Left forelimb (tissue), 1 donor: Measurements from ENCODE around the gene HECTD4.
A peak's percentile ranks its signal among the peaks of the same experiment; 100 is the strongest.
"Not testable (repeated sequence)": the region's sequence is repeated elsewhere in the genome, so short reads cannot be mapped to it uniquely, and the experiment has no call there.

Experiments used
- DNase-seq: peaks from one replicate; pipeline ENCODE4 v3.0.0-alpha.2; 2018; ENCODE audit warnings: low spot score

Gene HECTD4, protein sequence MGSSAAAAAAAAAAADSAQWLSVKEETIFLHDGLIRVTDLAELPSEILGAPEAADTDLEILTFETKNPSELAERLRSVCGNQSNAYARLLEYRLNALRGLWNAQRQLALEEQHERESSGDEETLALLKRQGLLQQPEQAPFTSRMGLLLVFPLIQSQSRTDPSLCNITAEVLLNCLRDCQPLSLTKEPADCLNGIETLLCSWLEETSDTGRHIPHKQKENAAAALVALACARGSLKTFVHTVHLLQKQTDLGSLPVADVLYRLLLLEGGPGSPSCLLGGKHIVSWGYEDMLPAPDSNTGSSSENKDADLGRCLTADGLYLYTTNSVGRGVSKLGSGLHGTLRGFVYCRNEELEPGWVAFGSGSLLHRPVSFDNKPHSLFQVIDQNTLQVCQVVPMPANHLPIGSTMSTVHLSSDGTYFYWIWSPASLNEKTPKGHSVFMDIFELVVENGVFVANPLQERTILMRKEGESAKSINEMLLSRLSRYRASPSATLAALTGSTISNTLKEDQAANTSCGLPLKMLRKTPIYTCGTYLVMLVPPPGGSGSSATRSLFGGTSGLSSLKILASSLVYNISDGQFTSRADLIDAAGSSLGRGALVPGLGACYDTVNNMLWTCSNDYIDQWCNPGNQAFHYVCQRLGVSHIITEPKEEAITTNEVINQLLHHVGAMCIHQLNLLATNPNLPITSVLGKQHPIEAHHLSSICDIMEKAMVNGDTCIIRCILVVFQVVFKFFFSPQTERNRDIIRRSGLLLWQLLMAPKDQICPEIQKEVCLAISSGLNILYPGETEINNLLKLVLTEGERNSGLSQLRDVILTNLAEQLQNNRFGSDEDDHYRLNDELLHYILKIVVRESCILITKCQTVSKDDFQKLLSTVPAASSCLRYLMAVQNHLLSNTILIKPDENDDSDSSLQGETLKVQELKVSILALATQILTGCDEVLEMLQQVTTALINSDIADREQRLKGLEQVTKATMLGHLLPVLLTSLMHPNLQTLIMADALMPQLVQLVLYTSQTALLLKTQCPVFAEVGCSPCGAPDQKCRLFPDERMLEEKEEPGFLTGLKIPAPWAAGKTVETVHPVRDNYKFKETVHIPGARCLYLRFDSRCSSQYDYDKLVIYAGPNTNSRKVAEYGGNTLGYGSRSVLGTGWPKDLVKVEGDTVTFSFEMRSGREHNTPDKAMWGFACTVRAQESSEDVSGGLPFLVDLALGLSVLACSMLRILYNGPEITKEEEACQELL (N-terminal part only)

DNA sequence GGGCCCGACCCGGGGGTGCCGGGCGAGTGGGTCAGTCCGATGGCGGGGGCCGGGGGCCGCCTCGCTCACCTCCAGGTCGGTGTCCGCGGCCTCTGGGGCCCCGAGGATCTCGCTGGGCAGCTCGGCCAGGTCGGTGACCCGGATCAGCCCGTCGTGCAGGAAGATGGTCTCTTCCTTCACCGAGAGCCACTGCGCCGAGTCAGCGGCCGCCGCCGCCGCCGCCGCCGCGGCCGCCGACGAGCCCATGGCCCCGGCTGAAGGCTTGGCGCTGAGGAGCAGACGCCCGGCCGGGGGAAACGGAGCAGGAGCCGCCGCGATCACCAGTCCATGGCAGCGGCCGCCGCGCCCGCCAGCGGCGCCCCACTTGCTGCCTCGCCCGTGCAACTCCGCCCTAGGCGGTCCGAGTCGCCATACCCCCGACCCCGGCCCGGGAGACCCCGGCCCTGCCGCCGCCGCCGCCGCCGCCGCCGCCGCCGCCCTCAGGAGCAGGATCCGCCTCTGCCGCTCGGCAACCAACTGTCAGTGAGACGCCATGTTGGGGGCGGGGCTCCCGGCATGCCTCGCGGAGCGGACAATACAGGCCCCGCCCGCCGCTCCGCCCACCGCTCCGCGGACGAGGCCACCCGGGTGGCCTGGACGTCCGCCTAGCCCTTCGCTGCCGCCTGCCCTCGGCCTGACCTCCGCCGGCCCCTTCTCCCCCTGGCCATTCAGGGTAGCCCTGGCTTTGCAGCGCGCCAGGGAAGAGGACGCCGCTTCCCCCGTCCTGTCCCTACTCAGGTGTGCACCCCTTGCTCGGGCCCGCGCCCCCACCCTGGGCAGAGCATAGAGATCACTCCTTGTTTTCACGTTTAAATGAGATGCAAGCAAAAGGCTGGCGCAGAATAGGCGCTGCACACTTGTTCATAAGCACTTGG is at the start of gene HECTD4:
TSS of gene HECTD4 (minus strand) at position 549 of the 914 bp plus-strand sequence. CDS start at position 246, 303 bp downstream.
- peak; percentile 94 for DNase-seq

DNA sequence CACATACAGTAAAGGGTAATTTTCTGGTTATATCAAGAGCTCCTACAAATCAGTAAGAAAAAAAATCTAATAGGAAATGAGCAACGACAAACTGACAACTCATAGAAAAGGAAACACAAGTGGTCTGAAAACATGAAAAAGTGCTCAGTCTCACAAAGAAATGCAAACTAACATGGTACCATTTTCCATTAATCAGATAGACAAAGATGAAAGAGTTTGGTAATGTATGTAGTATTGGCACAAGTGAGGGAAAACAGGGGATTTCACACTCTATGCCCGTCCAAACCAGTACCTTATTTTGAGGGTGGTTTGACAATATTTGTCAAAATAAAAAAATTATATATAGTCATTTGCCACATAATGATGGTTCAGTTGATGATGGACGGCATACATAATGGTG is 49.7 kb upstream of the HECTD4 start:
- DNase-seq = no peak

DNA sequence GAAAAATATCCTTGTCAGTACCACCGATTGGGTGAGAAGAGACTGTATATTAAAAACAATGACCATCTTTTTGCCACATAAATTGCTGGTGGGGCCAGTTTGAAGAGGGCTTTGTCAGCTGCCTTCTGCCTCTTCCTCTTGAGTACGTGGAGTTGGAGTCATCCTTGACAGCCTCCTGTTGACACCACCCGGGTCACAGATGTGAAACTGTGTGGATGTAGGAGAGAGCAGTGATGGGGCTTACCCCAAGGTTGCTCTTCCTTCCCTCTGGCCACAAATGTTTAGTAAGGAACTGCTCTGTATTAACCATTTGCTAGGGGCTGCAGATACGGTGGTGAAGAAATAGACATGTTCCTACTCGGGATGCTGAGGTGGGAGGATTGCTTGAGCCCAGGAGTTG is 48.7 kb upstream of the HECTD4 start:
- no peak for DNase-seq

DNA sequence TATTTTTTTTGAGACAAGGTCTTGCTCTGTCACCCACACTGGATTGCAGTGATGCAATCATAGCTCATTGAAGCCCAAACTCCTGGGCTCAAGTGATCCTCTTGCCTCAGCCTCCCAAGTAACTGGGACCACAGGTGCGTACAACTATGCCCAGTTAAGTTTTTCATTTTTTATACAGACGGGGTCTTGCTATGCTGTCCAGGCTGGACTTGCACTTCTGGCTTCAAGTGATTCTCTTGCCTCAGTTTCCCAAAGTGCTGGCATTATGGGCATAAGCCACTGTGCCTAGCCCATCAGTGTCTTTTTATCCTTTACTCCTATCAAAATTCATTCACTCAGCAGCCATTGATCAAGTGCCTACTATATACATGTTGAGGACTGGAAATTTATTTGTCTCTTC is 45.5 kb upstream of the HECTD4 start:
- no peak for DNase-seq

DNA sequence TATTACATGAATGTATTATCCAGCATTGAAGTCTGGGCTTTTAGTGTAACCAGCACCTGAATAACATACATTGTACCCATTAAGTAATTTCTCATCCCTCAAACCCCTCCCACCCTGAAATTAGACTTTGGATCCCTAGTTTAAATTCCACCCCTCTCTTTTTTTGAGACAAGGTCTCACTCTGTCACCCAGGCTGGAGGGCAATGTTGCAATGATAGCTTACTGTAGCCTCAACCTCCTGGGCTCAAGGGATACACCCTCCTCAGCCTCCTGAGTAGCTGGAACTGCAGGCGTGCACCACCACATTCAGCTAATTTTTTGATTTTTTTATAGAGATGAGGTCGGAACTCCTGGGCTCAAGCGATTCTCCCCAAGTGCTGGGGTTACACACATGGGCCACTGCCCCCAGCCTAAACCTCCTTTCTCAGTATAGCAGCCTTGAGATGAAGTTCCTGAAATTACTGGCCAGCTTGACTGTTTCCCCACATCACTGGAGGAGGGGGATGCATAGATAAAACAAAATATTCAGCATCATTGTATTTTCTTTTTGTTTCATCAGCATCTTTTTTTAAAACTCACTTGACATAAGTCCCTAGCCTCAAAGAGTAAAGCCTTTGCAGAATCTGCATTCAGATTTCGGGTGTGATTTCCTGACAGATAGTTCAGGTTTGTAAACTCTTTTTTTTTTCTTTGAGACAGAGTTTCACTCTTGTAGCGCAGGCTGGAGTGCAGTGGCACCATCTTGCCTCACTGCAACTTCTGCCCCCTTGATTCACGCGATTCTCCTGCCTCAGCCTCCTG is 43.6 kb upstream of the HECTD4 start:
- no peak for DNase-seq

DNA sequence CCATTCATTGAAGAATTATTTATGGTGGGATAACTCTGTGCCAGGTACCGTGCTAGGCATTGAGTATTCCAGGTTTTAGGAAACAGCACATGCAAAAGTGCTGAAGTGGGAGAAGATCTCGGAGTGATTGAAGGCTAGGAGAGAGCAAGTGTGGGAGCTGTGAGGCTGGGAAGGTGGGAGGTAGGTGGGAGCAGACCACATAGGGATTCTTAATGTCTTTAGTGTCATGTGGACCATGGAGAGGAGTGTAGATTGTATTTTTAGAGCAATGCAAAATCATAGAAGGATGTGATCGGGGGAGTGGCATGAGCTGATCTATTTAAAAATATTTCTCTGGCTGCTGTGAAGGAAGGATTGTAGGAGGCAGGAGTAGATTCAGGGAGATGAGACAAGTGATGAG is 41.9 kb upstream of the HECTD4 start:
- no peak for DNase-seq

DNA sequence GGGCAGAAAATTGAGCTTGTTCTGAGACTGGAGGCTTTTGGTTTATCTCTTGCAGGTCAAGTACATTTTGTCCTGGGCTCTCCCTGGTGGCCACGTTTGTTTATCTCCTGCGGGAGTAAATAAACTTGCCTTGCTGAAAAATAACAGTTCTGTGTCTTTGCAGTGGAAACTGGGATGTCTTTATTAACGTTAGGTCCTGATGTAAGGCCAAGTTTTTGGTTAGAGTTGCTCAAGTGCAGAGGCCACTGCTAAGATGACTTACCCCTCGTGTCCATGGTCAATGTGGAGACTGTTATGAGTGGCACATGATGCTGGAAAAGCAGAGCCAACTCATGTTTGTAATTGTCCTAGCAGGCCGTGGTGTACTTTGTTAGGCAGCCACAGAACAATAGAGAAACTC is 40.3 kb upstream of the HECTD4 start:
- no peak for DNase-seq

DNA sequence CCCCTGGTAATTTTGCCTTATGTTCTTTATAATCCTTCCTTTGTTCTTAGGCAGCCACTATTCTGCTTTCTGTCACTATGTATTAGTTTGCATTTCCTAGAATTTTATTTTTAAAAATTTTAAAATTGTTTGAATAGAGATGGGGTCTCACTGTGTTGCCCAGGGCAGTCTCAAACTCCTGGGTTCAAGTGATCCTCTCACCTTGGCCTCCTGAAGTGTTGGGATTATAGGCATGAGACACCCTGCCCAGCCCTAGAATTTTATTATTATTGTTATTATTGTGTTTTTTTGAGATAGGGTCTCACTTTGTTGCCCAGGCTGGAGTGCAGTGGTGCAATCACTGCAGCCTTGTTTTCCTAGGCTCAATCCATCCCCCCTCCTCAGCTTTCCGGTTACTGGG is 39.1 kb upstream of the HECTD4 start:
- DNase-seq = no peak

DNA sequence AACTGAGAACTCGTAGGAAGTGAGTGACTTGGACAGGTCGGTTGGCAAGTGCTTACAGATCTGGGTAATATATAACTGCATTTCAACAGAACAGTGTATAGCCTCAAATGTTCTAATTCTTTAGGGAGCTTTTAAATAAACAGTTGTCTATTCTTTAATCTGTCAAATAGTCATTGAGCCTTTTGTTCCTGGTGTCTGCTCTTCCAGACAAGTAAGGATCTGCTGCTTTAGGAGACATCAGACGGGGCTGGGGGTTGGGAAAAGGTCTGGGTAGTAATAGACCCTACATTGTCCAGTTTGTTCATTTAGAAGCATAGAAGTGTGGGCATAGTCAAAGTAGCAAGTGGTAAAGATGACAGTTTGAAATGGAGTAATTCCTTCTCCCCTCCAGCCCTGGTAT is 38.5 kb upstream of the HECTD4 start:
- DNase-seq = no peak

DNA sequence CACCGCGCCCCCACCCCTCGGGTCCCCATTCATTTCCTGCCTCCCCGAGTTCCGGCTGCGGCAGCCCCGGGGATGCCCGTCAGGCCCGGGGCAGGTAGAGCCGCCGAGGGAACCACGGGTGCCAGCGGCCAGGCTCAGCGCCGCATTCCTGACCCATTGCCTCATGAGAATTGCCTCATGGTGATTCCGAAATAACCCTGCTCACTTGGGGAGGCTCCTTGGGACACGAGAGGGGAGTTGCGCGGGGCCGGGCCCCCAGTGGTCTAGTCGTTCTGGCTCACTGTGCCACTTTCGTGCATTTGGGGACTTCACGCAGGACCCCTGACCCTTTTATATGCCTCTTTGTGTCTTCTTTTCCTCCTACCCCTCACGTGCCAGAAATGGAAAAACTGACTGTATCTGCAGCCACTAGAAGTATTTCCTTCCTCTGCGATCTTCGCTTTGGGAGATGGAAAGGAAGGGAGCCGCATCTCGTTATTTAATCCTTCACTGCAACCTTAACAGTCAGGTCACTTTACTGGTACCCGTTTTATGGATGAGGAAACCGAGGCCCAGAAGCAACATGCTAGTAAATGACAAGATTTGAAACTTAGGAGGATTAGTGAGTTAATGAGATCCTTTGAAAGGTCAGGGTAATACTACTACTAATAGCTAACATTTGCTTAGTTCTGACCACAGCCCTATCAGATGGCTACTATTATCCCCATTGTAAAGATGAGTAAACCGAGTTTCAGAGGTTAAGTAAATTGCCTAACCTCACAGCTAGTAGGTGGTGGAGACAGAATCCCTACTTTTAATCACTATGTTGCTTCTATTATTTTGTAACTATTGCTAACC is 37.3 kb upstream of the HECTD4 start:
- peak; percentile 70 for DNase-seq

DNA sequence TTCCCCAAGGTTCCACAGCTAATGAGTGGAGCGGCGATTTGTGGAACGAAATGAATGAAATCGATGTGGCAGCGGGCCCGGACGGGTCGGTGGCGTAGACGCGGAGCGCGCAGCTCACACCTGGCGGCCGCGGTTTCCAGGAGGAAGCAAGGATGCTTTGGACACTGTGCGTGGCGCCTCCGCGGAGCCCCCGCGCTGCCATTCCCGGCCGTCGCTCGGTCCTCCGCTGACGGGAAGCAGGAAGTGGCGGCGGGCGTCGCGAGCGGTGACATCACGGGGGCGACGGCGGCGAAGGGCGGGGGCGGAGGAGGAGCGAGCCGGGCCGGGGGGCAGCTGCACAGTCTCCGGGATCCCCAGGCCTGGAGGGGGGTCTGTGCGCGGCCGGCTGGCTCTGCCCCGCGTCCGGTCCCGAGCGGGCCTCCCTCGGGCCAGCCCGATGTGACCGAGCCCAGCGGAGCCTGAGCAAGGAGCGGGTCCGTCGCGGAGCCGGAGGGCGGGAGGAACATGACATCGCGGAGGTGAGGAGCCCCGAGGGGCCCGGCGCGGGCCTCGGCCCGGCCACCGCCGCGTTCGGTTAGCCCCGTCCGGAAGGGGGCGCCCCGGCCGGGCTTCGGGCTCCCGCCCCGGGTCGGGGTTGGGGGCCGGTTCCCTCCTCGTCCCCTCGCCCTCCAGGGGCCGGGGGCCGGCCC is 36.5 kb upstream of the HECTD4 start, which contains the start of gene PTPN11:
TSS of gene PTPN11 (plus strand) at position 340 of the 689 bp plus-strand sequence. CDS start at position 505, 165 bp downstream.
- DNase-seq = peak; percentile 97

DNA sequence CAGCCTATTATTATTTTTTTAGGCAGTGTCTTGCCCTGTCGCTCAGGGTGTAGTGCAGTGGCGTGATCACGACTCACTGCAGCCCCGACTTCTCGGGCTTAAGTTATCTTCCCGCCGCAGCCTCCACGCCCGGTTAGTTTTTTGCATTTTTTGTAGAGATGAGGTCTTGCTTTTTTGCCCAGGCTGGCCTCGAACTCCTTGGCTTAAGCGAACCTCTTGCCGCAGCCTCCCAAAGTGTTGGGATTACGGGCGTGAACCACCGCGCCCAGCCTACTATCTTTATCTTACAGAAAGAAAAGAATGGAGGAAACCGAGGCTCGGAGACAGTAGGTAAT is 36.0 kb upstream of the HECTD4 start:
- no peak for DNase-seq

DNA sequence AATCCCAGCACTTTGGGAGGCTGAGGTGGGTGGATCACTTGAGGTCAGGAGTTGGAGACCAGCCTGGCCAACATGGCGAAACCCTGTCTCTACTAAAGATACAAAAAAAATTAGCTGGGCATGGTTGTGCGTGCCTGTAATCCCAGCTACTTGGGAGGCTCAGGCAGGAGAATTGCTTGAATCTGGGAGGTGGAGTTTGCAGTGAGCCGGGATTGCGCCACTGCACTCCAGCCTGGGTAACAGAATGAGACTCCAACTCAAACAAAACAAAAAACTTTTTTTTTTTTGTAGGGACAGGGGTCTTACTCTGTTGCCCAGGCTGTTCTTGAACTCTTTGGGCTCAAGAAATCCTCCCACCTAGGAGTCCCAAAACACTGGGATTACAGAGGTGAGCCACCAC is 33.2 kb upstream of the HECTD4 start:
- DNase-seq = not testable (repeated sequence)

DNA sequence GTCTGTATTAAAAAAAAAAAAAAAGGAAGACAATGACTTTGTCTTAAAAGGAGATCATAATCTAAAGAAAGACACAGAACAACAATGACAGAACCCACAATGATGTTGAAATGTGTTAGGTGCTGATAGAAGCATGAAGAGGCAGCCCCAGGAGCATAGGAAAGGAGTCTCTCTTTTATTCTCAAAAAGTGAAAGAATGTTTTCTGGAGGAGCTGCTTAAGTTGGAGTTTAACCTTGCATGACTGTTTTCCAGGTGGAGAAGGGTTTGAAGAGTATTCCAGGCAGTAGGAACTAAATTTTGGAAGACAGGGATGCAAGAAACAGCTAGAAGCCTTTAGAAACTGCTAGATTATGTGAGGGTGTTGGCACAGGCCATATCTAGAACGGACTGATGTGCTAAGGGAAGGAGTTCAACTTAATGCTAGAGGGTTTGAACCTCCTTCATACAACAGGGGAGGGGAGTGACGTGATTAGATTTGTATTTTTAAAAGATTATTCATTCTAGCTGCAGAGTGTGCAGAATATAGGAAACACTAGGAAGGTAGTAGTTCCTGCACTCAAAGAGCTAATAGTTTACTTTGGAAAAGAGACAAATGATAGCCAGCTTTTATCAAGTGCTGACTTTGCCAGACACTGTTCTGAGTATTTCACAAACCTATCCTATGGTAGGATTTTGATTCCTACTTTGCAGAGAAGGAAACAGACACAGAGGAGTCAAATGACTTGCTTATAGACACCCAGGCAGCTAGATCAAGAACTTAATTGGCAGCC is 31.8 kb upstream of the HECTD4 start:
- no peak for DNase-seq

DNA sequence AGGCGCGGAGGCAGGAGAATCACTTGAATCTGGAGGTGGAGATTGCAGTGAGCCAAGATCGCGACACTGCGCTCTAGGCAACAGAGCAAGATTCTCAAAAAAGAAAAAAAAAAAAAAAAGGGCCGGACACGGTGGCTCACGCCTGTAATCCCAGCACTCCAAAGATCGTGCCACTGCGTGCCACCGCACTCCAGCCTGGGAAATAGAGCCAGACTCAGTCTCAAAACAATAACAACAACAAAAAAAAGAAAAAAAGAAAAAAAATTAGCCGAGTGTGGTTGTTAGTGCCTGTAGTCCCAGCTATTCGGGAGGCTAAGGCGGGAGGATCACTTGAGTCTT is 27.6 kb upstream of the HECTD4 start:
- DNase-seq = no peak

DNA sequence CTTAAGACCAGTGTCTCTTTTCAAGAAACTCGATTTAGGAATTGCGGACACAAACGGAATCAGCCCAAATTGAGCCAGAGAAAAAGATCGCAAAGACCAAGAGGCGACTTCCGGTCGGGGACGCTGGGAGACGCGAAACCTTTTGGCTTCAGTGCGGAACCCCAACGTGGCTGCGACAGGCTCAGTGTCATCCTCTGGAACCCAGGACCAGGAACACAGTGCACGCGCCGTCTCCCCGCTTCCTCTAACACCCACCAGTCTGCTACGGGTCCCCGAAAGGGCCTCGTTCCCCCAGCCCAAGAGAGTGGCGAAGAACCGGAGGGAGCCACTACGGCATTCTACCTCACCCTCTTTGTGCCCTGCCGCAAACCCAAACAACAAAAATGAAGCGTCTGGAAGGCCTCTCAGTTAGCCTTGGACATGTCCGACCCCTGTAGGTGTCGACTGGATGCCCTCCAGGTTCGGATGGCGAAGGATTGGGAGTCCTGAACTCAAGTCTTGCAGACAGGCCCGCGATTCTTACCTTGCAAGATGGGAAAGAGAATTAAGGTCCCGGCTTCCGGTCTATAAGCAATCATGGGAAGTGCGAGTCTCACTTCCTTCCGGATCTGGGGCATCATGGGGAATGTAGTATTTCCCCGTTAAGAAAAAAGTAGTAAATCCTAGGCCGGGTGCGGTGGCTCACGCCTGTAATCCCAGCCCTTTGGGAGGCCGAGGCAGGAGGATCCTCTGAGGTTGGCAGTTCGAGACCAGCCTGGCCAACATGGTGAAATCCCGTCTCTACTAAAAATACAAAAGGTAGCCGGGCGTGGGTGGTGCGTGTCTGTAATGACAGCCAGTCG is 27.1 kb upstream of the HECTD4 start, which contains the start of gene RPL6:
TSS of gene RPL6 (minus strand) at position 542 of the 842 bp plus-strand sequence. CDS start 949 bp downstream, outside the sequence.
- peak; percentile 87 for DNase-seq

DNA sequence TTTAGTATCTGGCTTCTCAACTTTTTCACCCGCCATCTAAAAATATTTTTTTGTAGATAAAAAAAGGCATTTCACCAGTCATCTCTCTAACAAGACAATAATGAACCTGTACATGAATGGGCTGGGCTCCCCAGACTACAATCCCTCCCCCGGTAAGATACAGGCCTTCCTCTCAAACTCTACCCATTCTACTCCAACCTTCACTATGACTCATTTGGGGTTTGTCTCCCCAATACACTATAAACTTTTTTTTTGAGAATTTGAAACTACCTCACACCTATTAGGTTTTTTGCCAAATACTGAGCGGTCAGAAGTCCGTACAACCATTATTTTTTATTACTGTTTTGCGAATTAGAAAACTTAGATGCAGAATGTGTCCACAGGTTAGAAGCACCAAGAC is 26.4 kb upstream of the HECTD4 start:
- no peak for DNase-seq
